ENCODE data around the gene KRIT1. TPM values are rescaled to one million over a fixed set of nuclear protein-coding genes. Genes with fewer than 3 reads are reported as not detected.

KRIT1 gene
- total and polyA plus RNA-seq, 10 donors: 13.7 to 131 (median 58.0) TPM

GRCh38 chr7:92161271-92161670, 84.4 kb downstream of the KRIT1 start:
- H3K9me3 ChIP-seq: no peaks in the 10 kb centered on the region
- no peak overlapping the region for H3K4me3 ChIP-seq
- intact Hi-C loops (cut with DNase I; ENCODE audit: low total_unique reads): no loop called here
- 81 to 92% (median 88%) methylated on average over 1 of the region's 1 CpG for WGBS, 5 donors
- no peak overlapping the region for H3K27ac ChIP-seq
- H3K4me1 ChIP-seq: no peaks in the 10 kb centered on the region
- H3K27me3 ChIP-seq (replicated peaks in 1 of 7): no peaks in the 10 kb centered on the region
- H3K36me3 ChIP-seq: no peaks in the 10 kb centered on the region
- no peak for DNase-seq
- TF ChIP-seq POLR2A (IDR thresholded peaks at IDR 0.05) (no peak), POLR2AphosphoS5 (IDR thresholded peaks at IDR 0.05) (no peak), CTCF (IDR thresholded peaks at IDR 0.05 in 8 of 11, conservative IDR thresholded peaks at IDR 0.05 in 3 of 11) (no peak)

- Histone ChIP-seq H3K36me3 (no peaks in the 10 kb centered on the region), H3K9me3 (no peaks in the 10 kb centered on the region), H3K27me3 (replicated peaks in 1 of 7) (no peaks in the 10 kb centered on the region), H3K4me3 (no peak overlapping the region), H3K27ac (no peak overlapping the region), H3K4me1 (no peaks in the 10 kb centered on the region)
- intact Hi-C loops (cut with DNase I; ENCODE audit: low total_unique reads): no loop called here
- WGBS, 5 donors: 79 to 92% (median 91%) methylated on average over 3 of the region's 3 CpGs
- TF ChIP-seq POLR2AphosphoS5 (IDR thresholded peaks at IDR 0.05) (no peak), CTCF (IDR thresholded peaks at IDR 0.05 in 8 of 11, conservative IDR thresholded peaks at IDR 0.05 in 3 of 11) (no peak), POLR2A (IDR thresholded peaks at IDR 0.05) (no peak)
- DNase-seq: no peak
Observed at GRCh38 chr7:92158660-92159575, 86.8 kb downstream of the KRIT1 start.

- intact Hi-C loops (cut with DNase I; ENCODE audit: low total_unique reads): no loop called here
- no peak overlapping the region for H3K4me3 ChIP-seq
- no peaks in the 10 kb centered on the region for H3K4me1 ChIP-seq
- DNase-seq: no peak
- H3K36me3 ChIP-seq: no peaks in the 10 kb centered on the region
- no peaks in the 10 kb centered on the region for H3K9me3 ChIP-seq
- TF ChIP-seq POLR2AphosphoS5 (IDR thresholded peaks at IDR 0.05) (no peak), CTCF (IDR thresholded peaks at IDR 0.05 in 8 of 11, conservative IDR thresholded peaks at IDR 0.05 in 3 of 11) (no peak), POLR2A (IDR thresholded peaks at IDR 0.05) (no peak)
- H3K27ac ChIP-seq: no peak overlapping the region
- no peaks in the 10 kb centered on the region for H3K27me3 ChIP-seq (replicated peaks in 1 of 7)
Observed at GRCh38 chr7:92156990-92157389, 88.7 kb downstream of the KRIT1 start.

- intact Hi-C loops (cut with DNase I; ENCODE audit: low total_unique reads): no loop called here
- no peak for DNase-seq
- H3K27me3 ChIP-seq (replicated peaks in 1 of 7): no peaks in the 10 kb centered on the region
- H3K4me1 ChIP-seq: no peaks in the 10 kb centered on the region
- WGBS, 5 donors: 80 to 100% (median 98%) methylated on average over 1 of the region's 1 CpG
- H3K4me3 ChIP-seq: no peak overlapping the region
- no peaks in the 10 kb centered on the region for H3K9me3 ChIP-seq
- TF ChIP-seq CTCF (IDR thresholded peaks at IDR 0.05 in 8 of 11, conservative IDR thresholded peaks at IDR 0.05 in 3 of 11): no peak
- TF ChIP-seq POLR2AphosphoS5 (IDR thresholded peaks at IDR 0.05): no peak
- no peak for TF ChIP-seq POLR2A (IDR thresholded peaks at IDR 0.05)
- no peak overlapping the region for H3K27ac ChIP-seq
- no peaks in the 10 kb centered on the region for H3K36me3 ChIP-seq
Observed at GRCh38 chr7:92155108-92155739, 90.5 kb downstream of the KRIT1 start.

Measured in spleen (tissue), 11 donors.